ENCODE measurements around the gene RNU5B-1. TPM values are rescaled to one million over a fixed set of nuclear protein-coding genes. Genes with fewer than 3 reads are reported as not detected.
A peak's percentile ranks its signal among the peaks of the same experiment; 100 is the strongest.

RNU5B-1 gene
- total RNA-seq, 1 donor from 2014 or later = 11.4 TPM

GRCh38 chr15:65329288-65329983 lies 25.0 kb downstream of the RNU5B-1 start:
- no peaks in the 10 kb centered on the region for H3K9me3 Mint-ChIP-seq (ENCODE audit: low read depth)
- H3K36me3 Mint-ChIP-seq (ENCODE audit: low read depth) = no peaks in the 10 kb centered on the region

GRCh38 chr15:65329984-65330735 lies 25.7 kb downstream of the RNU5B-1 start:
- no peaks in the 10 kb centered on the region for H3K9me3 Mint-ChIP-seq (ENCODE audit: low read depth)
- peaks cover 1% of the 10 kb centered on the region for H3K27me3 Mint-ChIP-seq (ENCODE audit: low read depth)
- no peak for TF ChIP-seq CTCF (IDR thresholded peaks at IDR 0.05)
- H3K4me1 Mint-ChIP-seq (ENCODE audit: low read depth) = no peaks in the 10 kb centered on the region
- DNase-seq (ENCODE audit: low spot score) = no peak
- no peak overlapping the region for H3K4me3 Mint-ChIP-seq (ENCODE audit: unreplicated experiment)
- no peak overlapping the region for H3K27ac Mint-ChIP-seq (ENCODE audit: unreplicated experiment)
- H3K36me3 Mint-ChIP-seq (ENCODE audit: low read depth) = no peaks in the 10 kb centered on the region

More at GRCh38 chr15:65329288-65329983, 25.0 kb downstream of the RNU5B-1 start:
- Mint-ChIP-seq H3K4me1 (ENCODE audit: low read depth) (no peaks in the 10 kb centered on the region), H3K27me3 (ENCODE audit: low read depth) (peaks cover 1% of the 10 kb centered on the region), H3K27ac (ENCODE audit: unreplicated experiment) (no peak overlapping the region), H3K4me3 (ENCODE audit: unreplicated experiment) (no peak overlapping the region)
- TF ChIP-seq CTCF (IDR thresholded peaks at IDR 0.05) = no peak
- DNase-seq (ENCODE audit: low spot score) = peak; percentile 76

GRCh38 chr15:65330934-65331645 lies 26.6 kb downstream of the RNU5B-1 start:
- Mint-ChIP-seq H3K27ac (ENCODE audit: unreplicated experiment) (no peak overlapping the region), H3K36me3 (ENCODE audit: low read depth) (no peaks in the 10 kb centered on the region), H3K4me3 (ENCODE audit: unreplicated experiment) (no peak overlapping the region), H3K9me3 (ENCODE audit: low read depth) (no peaks in the 10 kb centered on the region), H3K27me3 (ENCODE audit: low read depth) (peaks cover 7% of the 10 kb centered on the region), H3K4me1 (ENCODE audit: low read depth) (no peaks in the 10 kb centered on the region)
- TF ChIP-seq CTCF (IDR thresholded peaks at IDR 0.05) = no peak
- no peak for DNase-seq (ENCODE audit: low spot score)

- DNase-seq (ENCODE audit: low spot score) = no peak
- no peak overlapping the region for H3K27ac Mint-ChIP-seq (ENCODE audit: unreplicated experiment)
- H3K9me3 Mint-ChIP-seq (ENCODE audit: low read depth) = no peaks in the 10 kb centered on the region
- H3K4me1 Mint-ChIP-seq (ENCODE audit: low read depth) = no peaks in the 10 kb centered on the region
- H3K4me3 Mint-ChIP-seq (ENCODE audit: unreplicated experiment) = no peak overlapping the region
- TF ChIP-seq CTCF (IDR thresholded peaks at IDR 0.05) = no peak
- H3K36me3 Mint-ChIP-seq (ENCODE audit: low read depth) = no peaks in the 10 kb centered on the region
- peaks cover 7% of the 10 kb centered on the region for H3K27me3 Mint-ChIP-seq (ENCODE audit: low read depth)
These were observed 27.3 kb downstream of the RNU5B-1 start for GRCh38 chr15:65331811-65332210.
